Stimulated activated CD4-positive, alpha-beta T cell treated with anti-CD3 and anti-CD28 coated beads, Interleukin-4, amount 100 ng/mL, for 24 hours (primary cell): ENCODE measurements around the gene CCL22.

ENCODE experiments used
- DNase-seq: peaks from one replicate; pipeline ENCODE4 v3.0.0-alpha.2; 2020

CCL22 gene

DNA sequence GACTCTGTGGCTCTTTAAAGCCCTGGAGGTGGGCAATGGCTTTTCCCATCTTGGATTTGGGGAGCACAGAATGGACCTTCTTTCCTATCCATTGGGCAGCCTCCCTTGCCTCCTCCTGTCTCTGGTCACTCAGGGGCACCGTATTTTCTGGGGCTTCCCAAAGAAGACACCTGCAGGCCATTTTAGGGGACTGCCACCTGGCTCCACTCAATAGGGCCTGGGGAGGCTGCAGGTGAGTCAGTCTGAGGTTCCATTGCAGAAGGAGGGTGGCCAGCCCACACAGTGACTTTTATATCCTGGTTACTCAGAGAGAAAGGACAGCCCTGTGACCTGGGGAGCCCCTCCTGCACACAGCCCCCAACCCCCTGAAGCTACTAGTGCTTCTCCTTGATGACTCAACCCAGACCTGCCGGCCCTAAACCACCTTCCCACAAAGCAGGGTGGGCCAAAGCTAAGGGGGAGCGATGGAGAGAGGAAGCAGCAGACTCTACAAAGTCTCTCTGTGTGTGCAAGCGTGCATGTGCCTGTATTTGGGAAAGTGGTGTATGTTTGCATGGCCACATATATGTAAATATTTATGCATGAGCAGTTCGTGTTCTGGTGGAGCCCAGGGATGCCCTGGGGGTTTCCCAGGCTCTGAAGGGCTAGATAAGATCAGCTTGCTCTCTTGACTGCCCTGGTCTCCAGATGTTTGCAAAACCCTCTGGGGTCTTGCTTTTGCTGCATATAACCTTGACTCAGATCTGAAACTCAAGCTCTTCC, 18.7 kb downstream of the CCL22 start:
- DNase-seq: peak; percentile 16

DNA sequence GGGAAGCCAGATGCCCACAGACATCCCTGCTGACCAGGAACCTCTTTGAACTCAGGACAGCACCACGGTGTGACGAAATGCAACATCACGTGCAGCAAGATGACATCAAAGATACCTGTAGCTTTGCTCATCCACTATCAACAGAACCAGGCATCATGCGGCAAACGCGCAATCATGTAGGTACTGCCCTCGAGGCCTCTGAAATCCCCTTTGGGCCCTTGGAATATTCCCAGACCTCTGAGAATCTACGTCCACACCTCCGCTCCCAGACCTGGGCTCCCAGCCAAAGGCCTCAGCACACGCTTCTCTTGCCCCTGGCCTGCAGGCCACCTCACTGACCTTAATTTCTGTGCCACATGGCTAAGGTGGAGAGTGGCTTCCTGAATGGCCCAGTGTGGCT, 21.0 kb downstream of the CCL22 start:
- DNase-seq: no peak

GRCh38 chr16:57380671-57381462, 22.3 kb downstream of the CCL22 start:
- no peak for DNase-seq

DNA sequence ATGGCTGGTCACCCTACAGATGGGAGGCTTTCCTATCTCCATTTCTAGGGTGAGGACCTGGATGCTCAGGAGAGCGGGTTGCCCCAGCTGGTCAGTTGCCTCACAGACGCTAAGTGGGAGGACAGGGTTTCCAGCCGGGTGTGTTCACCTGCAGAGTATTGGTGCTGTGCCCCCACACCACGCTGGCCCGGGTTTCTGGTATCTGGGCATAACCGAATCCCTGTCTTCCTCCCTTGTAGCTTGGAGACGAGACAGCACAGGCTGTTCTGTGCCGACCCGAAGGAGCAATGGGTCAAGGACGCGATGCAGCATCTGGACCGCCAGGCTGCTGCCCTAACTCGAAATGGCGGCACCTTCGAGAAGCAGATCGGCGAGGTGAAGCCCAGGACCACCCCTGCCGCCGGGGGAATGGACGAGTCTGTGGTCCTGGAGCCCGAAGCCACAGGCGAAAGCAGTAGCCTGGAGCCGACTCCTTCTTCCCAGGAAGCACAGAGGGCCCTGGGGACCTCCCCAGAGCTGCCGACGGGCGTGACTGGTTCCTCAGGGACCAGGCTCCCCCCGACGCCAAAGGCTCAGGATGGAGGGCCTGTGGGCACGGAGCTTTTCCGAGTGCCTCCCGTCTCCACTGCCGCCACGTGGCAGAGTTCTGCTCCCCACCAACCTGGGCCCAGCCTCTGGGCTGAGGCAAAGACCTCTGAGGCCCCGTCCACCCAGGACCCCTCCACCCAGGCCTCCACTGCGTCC, 23.4 kb downstream of the CCL22 start:
- no peak for DNase-seq

- DNase-seq: no peak
Observed at GRCh38 chr16:57382535-57383275, 24.1 kb downstream of the CCL22 start.

GRCh38 chr16:57383276-57384247, 25.0 kb downstream of the CCL22 start:
- DNase-seq: no peak

- DNase-seq: no peak
Observed at GRCh38 chr16:57384248-57385070, 25.9 kb downstream of the CCL22 start.

DNA sequence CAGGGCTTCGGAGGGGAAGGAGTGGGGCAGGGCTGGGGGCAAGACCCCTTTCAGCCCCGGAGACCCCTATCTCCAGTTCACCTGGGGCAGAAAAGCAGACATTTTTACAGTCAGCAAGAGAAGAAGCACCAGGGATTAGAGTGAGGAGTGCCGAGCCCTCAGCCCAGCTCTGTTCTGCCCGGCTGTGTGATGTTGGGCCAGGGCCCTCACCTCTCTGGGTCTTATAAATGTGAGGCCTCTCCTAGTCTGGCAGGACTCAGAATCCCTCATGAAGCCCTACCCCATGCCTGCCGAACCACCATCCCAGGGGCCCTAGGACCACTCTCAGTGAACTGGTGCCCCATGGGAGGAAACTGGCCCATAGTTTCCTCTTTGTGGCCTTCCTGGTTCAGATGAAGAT, 26.5 kb downstream of the CCL22 start:
- no peak for DNase-seq

- no peak for DNase-seq
Observed at GRCh38 chr16:57386381-57386951, 27.9 kb downstream of the CCL22 start.

GRCh38 chr16:57387598-57388354, 29.2 kb downstream of the CCL22 start:
- no peak for DNase-seq

DNA sequence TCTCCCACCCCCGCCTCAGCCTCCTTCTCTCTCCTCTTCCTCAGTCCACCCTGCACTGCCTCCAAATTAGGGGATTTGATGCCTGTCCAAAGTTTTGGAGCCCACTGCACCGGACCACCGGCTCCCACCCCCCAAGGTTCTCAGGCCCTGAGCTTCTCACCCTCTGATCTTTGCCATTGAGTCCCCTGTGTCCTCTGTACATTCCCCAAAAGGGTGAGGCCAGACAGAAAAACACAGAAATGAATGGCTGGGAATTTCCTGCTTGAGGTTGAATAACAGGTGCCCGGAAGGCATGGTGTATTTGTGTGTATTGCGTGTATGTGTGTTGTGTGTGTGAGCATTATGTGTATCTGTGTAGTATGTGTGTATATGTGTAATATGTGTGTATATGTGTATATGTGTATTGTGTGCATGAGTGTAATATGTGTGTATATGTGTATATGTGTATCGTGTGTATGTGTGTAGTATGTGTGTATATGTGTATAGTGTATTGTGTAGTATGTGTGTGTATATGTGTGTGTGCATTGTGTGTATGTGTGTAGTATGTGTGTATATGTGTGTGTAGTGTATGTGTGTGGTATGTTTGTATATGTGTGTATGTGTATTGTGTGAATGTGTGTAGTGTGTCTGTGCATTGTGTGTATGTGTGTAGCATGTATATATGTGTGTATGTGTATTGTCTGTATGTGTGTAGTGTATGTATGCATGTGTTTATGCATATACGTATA, 29.9 kb downstream of the CCL22 start:
- DNase-seq: no peak

GRCh38 chr16:57389087-57389468, 30.5 kb downstream of the CCL22 start:
- DNase-seq: no peak

DNA sequence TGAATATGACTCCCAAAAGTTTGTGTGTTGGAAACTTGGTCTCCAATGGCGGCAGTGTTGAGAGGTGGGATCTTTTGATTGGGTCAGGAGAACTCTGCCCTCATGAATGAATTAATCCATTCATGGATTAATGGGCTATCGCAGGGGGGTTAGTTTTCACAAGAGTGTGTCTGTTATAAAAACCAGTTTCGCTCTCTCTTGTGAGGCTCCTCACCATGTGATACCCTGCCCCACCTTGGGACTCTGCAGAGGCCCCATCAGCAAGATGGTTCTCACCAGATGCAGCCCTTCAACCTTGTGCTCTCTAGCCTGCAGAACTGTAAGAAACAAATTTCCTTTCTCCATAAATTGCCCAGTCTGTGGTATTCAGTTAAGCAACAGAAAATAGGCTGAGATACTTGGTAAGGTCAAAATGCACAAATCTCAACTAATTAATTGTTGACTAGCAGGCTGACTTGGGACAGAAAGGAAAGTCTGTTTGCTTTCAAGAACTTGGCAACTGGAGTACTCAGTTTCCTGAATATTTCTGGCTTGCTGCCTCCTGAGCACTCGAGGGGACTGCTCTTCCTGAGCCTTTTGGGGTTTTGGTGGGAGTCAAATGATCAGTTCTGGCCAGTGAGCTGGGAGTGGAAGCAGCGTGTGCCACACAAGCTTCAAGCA, 32.2 kb downstream of the CCL22 start:
- DNase-seq: no peak

- no peak for DNase-seq
Observed at GRCh38 chr16:57391300-57391699, 32.7 kb downstream of the CCL22 start.

DNA sequence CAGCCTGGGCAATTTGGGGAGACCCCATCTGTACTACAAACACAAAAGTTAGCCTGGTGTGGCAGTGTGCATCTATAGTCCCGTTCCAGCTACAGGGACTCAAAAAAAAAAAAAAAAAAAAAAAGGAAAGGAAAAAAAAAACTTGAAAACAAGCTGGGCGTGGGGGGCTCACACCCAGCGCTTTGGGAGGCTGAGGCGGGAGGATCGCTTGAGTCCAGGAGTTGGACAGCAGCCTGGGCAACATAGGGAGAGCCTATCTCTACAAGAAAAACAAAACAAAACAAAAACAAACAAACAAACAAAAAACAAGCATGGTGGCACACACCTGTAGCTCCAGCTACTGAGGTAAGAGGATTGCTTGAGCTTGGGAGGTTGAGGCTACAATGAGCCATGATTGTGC, 33.1 kb downstream of the CCL22 start:
- no peak for DNase-seq

DNA sequence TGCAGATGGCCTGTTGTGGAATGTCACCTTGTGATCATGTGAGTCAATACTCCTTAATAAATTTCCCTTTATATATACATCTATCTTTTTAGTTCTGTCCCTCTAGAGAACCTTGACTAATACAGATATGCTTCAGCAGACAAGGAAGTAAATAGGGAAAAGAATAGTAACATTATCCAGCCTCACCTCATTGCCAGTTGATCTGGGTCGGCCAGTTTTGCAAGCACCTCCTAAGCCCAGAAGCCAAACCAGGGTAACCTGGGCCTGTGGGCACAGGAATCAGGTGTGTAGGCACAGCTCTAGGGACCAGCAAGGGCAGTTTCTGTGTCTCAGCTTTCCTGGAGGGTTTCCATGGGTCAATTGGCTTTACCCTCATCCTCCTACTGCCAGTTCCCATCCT, 34.1 kb downstream of the CCL22 start:
- DNase-seq: no peak

GRCh38 chr16:57394444-57394843, 35.9 kb downstream of the CCL22 start:
- DNase-seq: no peak

DNA sequence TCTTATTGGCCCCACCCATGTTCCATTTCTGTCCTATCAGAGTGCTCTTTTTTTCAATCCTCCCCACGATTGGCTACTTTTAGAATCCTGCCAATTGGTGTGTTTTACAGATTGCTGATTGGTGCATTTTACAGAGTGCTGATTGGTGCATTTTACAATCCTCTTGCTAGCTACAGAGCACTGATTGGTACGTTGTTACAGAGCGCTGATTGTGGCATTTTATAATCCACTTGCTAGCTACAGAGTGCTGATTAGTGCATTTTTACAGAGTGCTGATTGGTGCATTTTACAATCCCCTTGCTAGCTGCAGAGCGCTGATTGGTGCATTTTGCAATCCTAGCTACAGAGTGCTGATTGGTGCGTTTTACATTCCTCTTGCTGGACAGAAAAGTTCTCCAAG, 36.4 kb downstream of the CCL22 start:
- no peak for DNase-seq
